GM12878 (cell line): ENCODE data around the gene SYNGR1. TPM values are rescaled to one million over a fixed set of nuclear protein-coding genes. Genes with fewer than 3 reads are reported as not detected.
A peak's percentile ranks its signal among the peaks of the same experiment; 100 is the strongest.

Source experiments
- CHD1 ChIP-seq: IDR thresholded peaks from 2 replicates; pipeline ENCODE4 v1.6.1; 2012; ENCODE audit warnings: low read depth, low read length, improper control_type of control experiment
- CHD4 ChIP-seq: fragments of 200-600 bp; sonication (generic); IDR thresholded peaks from 2 replicates; pipeline ENCODE4 v1.6.1; 2016; ENCODE audit warnings: mild to moderate bottlenecking
- EP300 ChIP-seq, 2 experiments: fragments of 150-350 bp in 1 of 2; IDR thresholded peaks; 2 replicates each; pipeline ENCODE4 v1.6.1; 2011 to 2012; ENCODE audit warnings: low read depth in 2 of 2, low read length in 2 of 2, borderline replicate concordance in 1 of 2, improper control_type of control experiment in 1 of 2, inconsistent platforms in 1 of 2; ENCODE audit not compliant: control insufficient read depth in 1 of 2
- EZH2 ChIP-seq: IDR thresholded peaks from 2 replicates; pipeline ENCODE4 v1.6.1; 2012; ENCODE audit warnings: low read depth, mild to moderate bottlenecking, control low read depth, inconsistent platforms, low read length, borderline replicate concordance; ENCODE audit not compliant: control insufficient read depth
- FOS ChIP-seq: IDR thresholded peaks from 3 replicates; pipeline ENCODE4 v1.6.1; 2011; ENCODE audit warnings: borderline replicate concordance; ENCODE audit not compliant: insufficient read length; ENCODE audit errors: extremely low read depth
- FOXM1 ChIP-seq: IDR thresholded peaks from 2 replicates; pipeline ENCODE4 v1.6.1; 2012; ENCODE audit warnings: low read depth, mild to moderate bottlenecking, inconsistent platforms, low read length, moderate library complexity
- HDAC6 ChIP-seq: fragments of 200-600 bp; sonication (generic); IDR thresholded peaks from one replicate; pipeline ENCODE4 v1.8.0; 2017; ENCODE audit warnings: antibody characterized with exemption; ENCODE audit not compliant: unreplicated experiment
- IRF4 ChIP-seq: IDR thresholded peaks from 2 replicates; pipeline ENCODE4 v1.6.1; 2011; ENCODE audit warnings: low read depth, low read length
- MXI1 ChIP-seq: fragments of 150-350 bp; IDR thresholded peaks from 2 replicates; pipeline ENCODE4 v1.6.1; 2011; ENCODE audit warnings: low read depth, mild to moderate bottlenecking, inconsistent platforms, low read length, improper control_type of control experiment
- NBN ChIP-seq: fragments of 450-650 bp; IDR thresholded peaks from 2 replicates; pipeline ENCODE4 v1.6.1; 2016
- NFYA ChIP-seq: IDR thresholded peaks from 2 replicates; pipeline ENCODE4 v1.6.1; 2011; ENCODE audit warnings: low read depth, mild to moderate bottlenecking, low read length, improper control_type of control experiment, borderline replicate concordance
- NR2C2 ChIP-seq: IDR thresholded peaks from 2 replicates; pipeline ENCODE4 v1.6.1; 2011; ENCODE audit warnings: borderline replicate concordance, low read depth; ENCODE audit not compliant: control insufficient read depth, insufficient read length
- NR2F1 ChIP-seq: fragments of 450-650 bp; conservative IDR thresholded peaks from 2 replicates; pipeline ENCODE4 v1.6.1; 2017; ENCODE audit warnings: mild to moderate bottlenecking
- NRF1 ChIP-seq: conservative IDR thresholded peaks from 2 replicates; pipeline ENCODE4 v1.6.1; 2011; ENCODE audit warnings: mild to moderate bottlenecking, low read depth, low read length, improper control_type of control experiment
- POLR2AphosphoS5 ChIP-seq: IDR thresholded peaks from 2 replicates; pipeline ENCODE4 v1.6.1; 2011; ENCODE audit warnings: mild to moderate bottlenecking, low read length, inconsistent platforms
- SPI1 ChIP-seq: IDR thresholded peaks from 2 replicates; pipeline ENCODE4 v1.6.1; 2011; ENCODE audit warnings: low read depth, mild to moderate bottlenecking, low read length, moderate library complexity, borderline replicate concordance; ENCODE audit not compliant: insufficient read depth
- WRNIP1 ChIP-seq: IDR thresholded peaks from 2 replicates; pipeline ENCODE4 v1.6.1; 2011; ENCODE audit warnings: low read depth, low read length, improper control_type of control experiment, borderline replicate concordance
- ZBED1 ChIP-seq: IDR thresholded peaks from 2 replicates; pipeline ENCODE4 v1.6.1; 2016; ENCODE audit warnings: borderline replicate concordance
- ZNF207 ChIP-seq: fragments of 450-650 bp; IDR thresholded peaks from 2 replicates; pipeline ENCODE4 v1.6.1; 2014; ENCODE audit warnings: antibody characterized with exemption, mild to moderate bottlenecking, borderline replicate concordance
- polyA plus RNA-seq, 11 experiments: library from polyadenylated mRNA; depleted of rRNA in 4 of 11; unstranded in 6 of 11; stranded (reverse) in 5 of 11; fragments of >200 nt; fragmentation: Nextera tagmentation in 4 of 11; fragmentation: Illumina TruSeq in 1 of 11; extraction: Ambion mirVana in 4 of 11; extraction: Trizol in 1 of 11; gene quantifications; 1 replicate in 1 of 11; 2 replicates in 10 of 11; pipeline versions ENCODE4 v1.2.1 to v1.2.3, GENCODE V29; 2011 to 2016; ENCODE audit warnings: inconsistent platforms in 2 of 11, missing spikeins in 2 of 11, low read depth in 1 of 11
- total RNA-seq, 4 experiments: library from RNA; depleted of rRNA in 3 of 4; stranded (reverse); fragments of >200 nt in 3 of 4; fragmentation: Illumina TruSeq in 1 of 4; extraction: Trizol in 1 of 4; gene quantifications; 2 replicates each; pipeline versions ENCODE4 v1.2.1 to v1.2.3, GENCODE V29; 2013 to 2021
- TF ChIP-seq, protein P1 (sequence below): IDR thresholded peaks from 2 replicates; pipeline ENCODE4 v1.6.1; 2012; ENCODE audit warnings: low read depth, low read length, improper control_type of control experiment
- TF ChIP-seq, protein P2 (sequence below): fragments of 450-650 bp; IDR thresholded peaks from 2 replicates; pipeline ENCODE4 v1.6.1; 2017; ENCODE audit warnings: borderline replicate concordance
- TF ChIP-seq, protein P3 (sequence below): fragments of 450-650 bp; IDR thresholded peaks from 2 replicates; pipeline ENCODE4 v1.6.1; 2016; ENCODE audit warnings: mild to moderate bottlenecking
- TF ChIP-seq, protein P4 (sequence below): fragments of 450-650 bp; IDR thresholded peaks from 2 replicates; pipeline ENCODE4 v1.6.1; 2017; ENCODE audit warnings: mild to moderate bottlenecking
- TF ChIP-seq, protein P5 (sequence below): IDR thresholded peaks from 2 replicates; pipeline ENCODE4 v1.6.1; 2011; ENCODE audit warnings: borderline replicate concordance, low read depth, mild to moderate bottlenecking, moderate library complexity, low read length; ENCODE audit not compliant: insufficient read depth, poor library complexity, severe bottlenecking

The SYNGR1 gene
- total and polyA plus RNA-seq, 10 of the 15 experiments (the other 5 are each of a cell fraction or from before 2014, with no cell fraction given): 0.87 to 9.2 (median 3.5) TPM

DNA sequence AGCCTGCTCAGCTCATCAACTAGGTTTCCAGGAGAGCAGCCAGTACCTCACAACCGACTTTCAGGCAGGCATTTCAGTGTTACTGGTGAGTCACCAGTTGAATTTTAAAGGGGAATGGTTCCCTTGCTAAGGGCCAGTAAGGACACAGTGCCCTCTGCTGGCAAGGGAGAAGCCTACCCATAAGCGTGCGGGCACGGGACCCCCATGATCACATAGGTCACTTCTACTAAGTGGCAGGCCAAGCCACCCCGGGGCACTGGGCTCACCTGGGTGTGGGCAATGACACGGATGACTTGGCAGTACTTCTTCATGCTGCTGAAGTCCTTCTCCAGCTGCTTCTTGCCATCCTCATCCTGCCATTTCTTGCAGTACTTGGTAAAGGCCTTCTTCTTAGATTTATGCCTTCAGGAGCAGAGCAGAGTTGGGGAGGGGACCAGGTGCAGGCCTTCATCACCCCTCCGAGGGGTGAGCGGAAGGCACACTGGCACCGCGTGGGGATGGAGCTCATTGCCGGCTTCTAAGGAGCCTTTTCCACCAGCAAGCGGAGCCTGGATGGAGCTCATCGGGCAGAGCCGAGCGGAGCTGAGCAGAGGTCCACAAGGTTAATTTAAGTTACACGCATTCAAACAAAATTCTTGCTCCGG lies 33.2 kb upstream of the SYNGR1 start (continued):
- TF ChIP-seq IRF4: no peak
- TF ChIP-seq NR2C2: no peak
- no peak for TF ChIP-seq EP300 (IDR thresholded peaks at IDR 0.05; ENCODE audit: borderline replicate concordance in 1 of 2, control insufficient read depth in 1 of 2, low read depth in 2 of 2, low read length in 2 of 2)
- peak; percentile 76 for TF ChIP-seq POLR2AphosphoS5
- TF ChIP-seq NFYA: no peak
- no peak for TF ChIP-seq CHD4
- TF ChIP-seq, protein P1, sequence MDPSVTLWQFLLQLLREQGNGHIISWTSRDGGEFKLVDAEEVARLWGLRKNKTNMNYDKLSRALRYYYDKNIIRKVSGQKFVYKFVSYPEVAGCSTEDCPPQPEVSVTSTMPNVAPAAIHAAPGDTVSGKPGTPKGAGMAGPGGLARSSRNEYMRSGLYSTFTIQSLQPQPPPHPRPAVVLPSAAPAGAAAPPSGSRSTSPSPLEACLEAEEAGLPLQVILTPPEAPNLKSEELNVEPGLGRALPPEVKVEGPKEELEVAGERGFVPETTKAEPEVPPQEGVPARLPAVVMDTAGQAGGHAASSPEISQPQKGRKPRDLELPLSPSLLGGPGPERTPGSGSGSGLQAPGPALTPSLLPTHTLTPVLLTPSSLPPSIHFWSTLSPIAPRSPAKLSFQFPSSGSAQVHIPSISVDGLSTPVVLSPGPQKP: no peak
- no peak for TF ChIP-seq NBN
- TF ChIP-seq MXI1: 0 out of 2 replicates have a peak, but pooled peaks have one; percentile 38
- TF ChIP-seq WRNIP1: no peak
- no peak for TF ChIP-seq EZH2
- TF ChIP-seq, protein P2, sequence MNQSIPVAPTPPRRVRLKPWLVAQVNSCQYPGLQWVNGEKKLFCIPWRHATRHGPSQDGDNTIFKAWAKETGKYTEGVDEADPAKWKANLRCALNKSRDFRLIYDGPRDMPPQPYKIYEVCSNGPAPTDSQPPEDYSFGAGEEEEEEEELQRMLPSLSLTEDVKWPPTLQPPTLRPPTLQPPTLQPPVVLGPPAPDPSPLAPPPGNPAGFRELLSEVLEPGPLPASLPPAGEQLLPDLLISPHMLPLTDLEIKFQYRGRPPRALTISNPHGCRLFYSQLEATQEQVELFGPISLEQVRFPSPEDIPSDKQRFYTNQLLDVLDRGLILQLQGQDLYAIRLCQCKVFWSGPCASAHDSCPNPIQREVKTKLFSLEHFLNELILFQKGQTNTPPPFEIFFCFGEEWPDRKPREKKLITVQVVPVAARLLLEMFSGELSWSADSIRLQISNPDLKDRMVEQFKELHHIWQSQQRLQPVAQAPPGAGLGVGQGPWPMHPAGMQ: no peak
- TF ChIP-seq ZBED1: 0 out of 2 replicates have a peak, but pooled peaks have one; percentile 6
- TF ChIP-seq, protein P3, sequence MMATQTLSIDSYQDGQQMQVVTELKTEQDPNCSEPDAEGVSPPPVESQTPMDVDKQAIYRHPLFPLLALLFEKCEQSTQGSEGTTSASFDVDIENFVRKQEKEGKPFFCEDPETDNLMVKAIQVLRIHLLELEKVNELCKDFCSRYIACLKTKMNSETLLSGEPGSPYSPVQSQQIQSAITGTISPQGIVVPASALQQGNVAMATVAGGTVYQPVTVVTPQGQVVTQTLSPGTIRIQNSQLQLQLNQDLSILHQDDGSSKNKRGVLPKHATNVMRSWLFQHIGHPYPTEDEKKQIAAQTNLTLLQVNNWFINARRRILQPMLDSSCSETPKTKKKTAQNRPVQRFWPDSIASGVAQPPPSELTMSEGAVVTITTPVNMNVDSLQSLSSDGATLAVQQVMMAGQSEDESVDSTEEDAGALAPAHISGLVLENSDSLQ: no peak
- TF ChIP-seq NR2F1: 0 out of 2 replicates have a peak, but pooled peaks have one; percentile 19
- TF ChIP-seq CHD1: no peak
- TF ChIP-seq FOS: no peak
- TF ChIP-seq ZNF207: no peak
- TF ChIP-seq HDAC6: no peak
- TF ChIP-seq, protein P4, sequence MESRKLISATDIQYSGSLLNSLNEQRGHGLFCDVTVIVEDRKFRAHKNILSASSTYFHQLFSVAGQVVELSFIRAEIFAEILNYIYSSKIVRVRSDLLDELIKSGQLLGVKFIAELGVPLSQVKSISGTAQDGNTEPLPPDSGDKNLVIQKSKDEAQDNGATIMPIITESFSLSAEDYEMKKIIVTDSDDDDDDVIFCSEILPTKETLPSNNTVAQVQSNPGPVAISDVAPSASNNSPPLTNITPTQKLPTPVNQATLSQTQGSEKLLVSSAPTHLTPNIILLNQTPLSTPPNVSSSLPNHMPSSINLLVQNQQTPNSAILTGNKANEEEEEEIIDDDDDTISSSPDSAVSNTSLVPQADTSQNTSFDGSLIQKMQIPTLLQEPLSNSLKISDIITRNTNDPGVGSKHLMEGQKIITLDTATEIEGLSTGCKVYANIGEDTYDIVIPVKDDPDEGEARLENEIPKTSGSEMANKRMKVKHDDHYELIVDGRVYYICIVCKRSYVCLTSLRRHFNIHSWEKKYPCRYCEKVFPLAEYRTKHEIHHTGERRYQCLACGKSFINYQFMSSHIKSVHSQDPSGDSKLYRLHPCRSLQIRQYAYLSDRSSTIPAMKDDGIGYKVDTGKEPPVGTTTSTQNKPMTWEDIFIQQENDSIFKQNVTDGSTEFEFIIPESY: no peak
- no peak for TF ChIP-seq SPI1
- TF ChIP-seq, protein P5, sequence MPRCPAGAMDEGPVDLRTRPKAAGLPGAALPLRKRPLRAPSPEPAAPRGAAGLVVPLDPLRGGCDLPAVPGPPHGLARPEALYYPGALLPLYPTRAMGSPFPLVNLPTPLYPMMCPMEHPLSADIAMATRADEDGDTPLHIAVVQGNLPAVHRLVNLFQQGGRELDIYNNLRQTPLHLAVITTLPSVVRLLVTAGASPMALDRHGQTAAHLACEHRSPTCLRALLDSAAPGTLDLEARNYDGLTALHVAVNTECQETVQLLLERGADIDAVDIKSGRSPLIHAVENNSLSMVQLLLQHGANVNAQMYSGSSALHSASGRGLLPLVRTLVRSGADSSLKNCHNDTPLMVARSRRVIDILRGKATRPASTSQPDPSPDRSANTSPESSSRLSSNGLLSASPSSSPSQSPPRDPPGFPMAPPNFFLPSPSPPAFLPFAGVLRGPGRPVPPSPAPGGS: no peak
- TF ChIP-seq NRF1: no peak
- 0 out of 2 replicates have a peak, but pooled peaks have one; percentile 16 for TF ChIP-seq FOXM1
